Thoracic aorta (tissue), 2 donors: Measurements from ENCODE around the gene MSI2. TPM values are rescaled to one million over a fixed set of nuclear protein-coding genes. Genes with fewer than 3 reads are reported as not detected.

ENCODE experiments used
- ATAC-seq: fragments of 150-250 bp; one replicate; pipeline ENCODE4 v1.8.0; 2017; ENCODE audit warnings: low read depth; ENCODE audit not compliant: insufficient number of reproducible peaks, low FRiP score
- DNase-seq: peaks from one replicate; pipeline ENCODE4 v3.0.0-alpha.2; 2020; ENCODE audit warnings: low spot score
- H3K27ac ChIP-seq, 2 donors: fragments of 200-600 bp; sonication (generic); 1 replicate in 1 of 2; 2 replicates in 1 of 2; pipeline ENCODE4 v1.5.1; 2016; ENCODE audit warnings: mild to moderate bottlenecking in 2 of 2, moderate library complexity in 2 of 2
- H3K27me3 ChIP-seq: fragments of 200-600 bp; sonication (generic); replicated peaks from 2 replicates; pipeline ENCODE4 v1.6.0; 2016; ENCODE audit warnings: mild to moderate bottlenecking; ENCODE audit not compliant: insufficient read depth
- H3K36me3 ChIP-seq: fragments of 200-600 bp; sonication (generic); one replicate; pipeline ENCODE4 v1.5.1; 2016
- H3K4me1 ChIP-seq, 2 donors: fragments of 200-600 bp; sonication (generic); 1 replicate in 1 of 2; 2 replicates in 1 of 2; pipeline versions ENCODE4 v1.5.1 to v1.6.0; 2016; ENCODE audit warnings: low read depth in 2 of 2, mild to moderate bottlenecking in 1 of 2; ENCODE audit not compliant: control insufficient read depth in 1 of 2
- H3K4me3 ChIP-seq: fragments of 200-600 bp; sonication (generic); 2 replicates; pipeline ENCODE4 v1.5.1; 2016; ENCODE audit warnings: mild to moderate bottlenecking
- H3K9me3 ChIP-seq: fragments of 200-600 bp; sonication (generic); 2 replicates; pipeline ENCODE4 v1.5.1; 2016
- CTCF ChIP-seq: fragments of 200-600 bp; sonication (generic); IDR thresholded peaks from one replicate; pipeline ENCODE4 v1.5.1; 2019; ENCODE audit warnings: antibody characterized with exemption
- total RNA-seq, 2 donors: library from RNA; depleted of rRNA; stranded (reverse); fragments of >200 nt; gene quantifications; one replicate each; pipeline versions ENCODE4 v1.1.0 to v1.2.3, GENCODE V29; 2016

The MSI2 gene
- total RNA-seq, 2 donors from 2014 or later: 32.1 to 46.2 TPM

- Histone ChIP-seq H3K27ac (no peak overlapping the region), H3K27me3 (no peaks in the 10 kb centered on the region), H3K36me3 (no peaks in the 10 kb centered on the region), H3K9me3 (no peaks in the 10 kb centered on the region), H3K4me1 (no peaks in the 10 kb centered on the region), H3K4me3 (no peak overlapping the region)
- ATAC-seq (no peak), DNase-seq (no peak)
- no peak for TF ChIP-seq CTCF
Measured at GRCh38 chr17:57315061-57316015, 59.0 kb downstream of the MSI2 start.

- DNase-seq (no peak), ATAC-seq (no peak)
- TF ChIP-seq CTCF: no peak
- H3K27me3 ChIP-seq: no peaks in the 10 kb centered on the region
- H3K9me3 ChIP-seq: no peaks in the 10 kb centered on the region
- H3K27ac ChIP-seq: no peak overlapping the region
- no peaks in the 10 kb centered on the region for H3K4me1 ChIP-seq
- no peaks in the 10 kb centered on the region for H3K36me3 ChIP-seq
- no peak overlapping the region for H3K4me3 ChIP-seq
Measured at GRCh38 chr17:57316361-57316760, 60.0 kb downstream of the MSI2 start.

GRCh38 chr17:57317079-57317478 lies 60.8 kb downstream of the MSI2 start:
- no peak for TF ChIP-seq CTCF
- no peaks in the 10 kb centered on the region for H3K36me3 ChIP-seq
- H3K27ac ChIP-seq: no peak overlapping the region
- H3K27me3 ChIP-seq: no peaks in the 10 kb centered on the region
- H3K4me1 ChIP-seq: peaks cover 0 to 2% of the 10 kb centered on the region in 2 donors
- H3K4me3 ChIP-seq: no peak overlapping the region
- H3K9me3 ChIP-seq: no peaks in the 10 kb centered on the region
- no peak for DNase-seq
- ATAC-seq: no peak

- H3K9me3 ChIP-seq: no peaks in the 10 kb centered on the region
- DNase-seq (no peak), ATAC-seq (no peak)
- TF ChIP-seq CTCF: no peak
- H3K27ac ChIP-seq: no peak overlapping the region
- H3K27me3 ChIP-seq: no peaks in the 10 kb centered on the region
- peaks cover 0 to 4% of the 10 kb centered on the region in 2 donors for H3K4me1 ChIP-seq
- H3K4me3 ChIP-seq: no peak overlapping the region
- no peaks in the 10 kb centered on the region for H3K36me3 ChIP-seq
Measured at GRCh38 chr17:57318913-57319312, 62.6 kb downstream of the MSI2 start.

- H3K36me3 ChIP-seq: no peaks in the 10 kb centered on the region
- no peak for ATAC-seq
- TF ChIP-seq CTCF: no peak
- no peak for DNase-seq
- H3K9me3 ChIP-seq: no peaks in the 10 kb centered on the region
- no peaks in the 10 kb centered on the region for H3K27me3 ChIP-seq
- H3K4me3 ChIP-seq: no peak overlapping the region
- peaks cover 0 to 4% of the 10 kb centered on the region in 2 donors for H3K4me1 ChIP-seq
- no peak overlapping the region for H3K27ac ChIP-seq
Measured at GRCh38 chr17:57319806-57320205, 63.5 kb downstream of the MSI2 start.
